Measurements from ENCODE around the gene TMEM273.

The TMEM273 gene

DNA sequence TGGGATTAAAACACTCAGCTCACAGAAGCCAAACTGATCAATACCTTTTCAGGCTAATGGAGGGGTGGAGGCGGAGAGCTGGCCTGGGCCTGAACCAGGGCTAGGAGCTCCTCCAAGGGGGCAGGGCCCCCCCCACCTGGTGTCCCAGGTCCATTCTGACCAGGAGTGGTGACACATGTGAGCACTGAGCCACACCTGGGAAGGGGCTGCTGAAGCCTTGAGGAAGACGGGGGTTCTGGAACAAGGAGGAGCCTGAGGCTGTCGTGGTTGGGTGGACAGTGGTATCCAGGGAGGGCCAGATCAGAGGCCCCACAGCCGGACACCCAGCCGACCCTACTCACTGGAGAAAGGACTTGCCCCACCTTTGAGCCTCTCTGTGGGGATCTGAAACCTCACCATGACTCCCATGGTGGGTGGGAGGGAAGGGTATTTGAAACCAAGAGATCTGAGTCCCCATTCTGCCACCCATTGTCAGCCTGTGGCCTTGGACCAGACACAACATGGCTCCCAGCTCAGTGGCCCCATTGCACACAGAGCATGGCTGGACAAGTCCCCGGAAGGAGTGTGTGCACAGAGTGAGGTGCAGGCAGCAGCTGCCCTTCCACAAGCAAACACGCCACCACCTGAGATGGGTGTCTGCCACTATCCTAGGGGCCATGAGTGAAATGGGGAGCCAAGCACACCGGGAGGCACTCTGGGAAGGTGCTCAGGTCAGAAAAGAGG is 12.4 kb downstream of the TMEM273 start:
- DNase-seq: no peak

- no peak for DNase-seq
These were observed 13.2 kb downstream of the TMEM273 start for GRCh38 chr10:49174926-49175500.

DNA sequence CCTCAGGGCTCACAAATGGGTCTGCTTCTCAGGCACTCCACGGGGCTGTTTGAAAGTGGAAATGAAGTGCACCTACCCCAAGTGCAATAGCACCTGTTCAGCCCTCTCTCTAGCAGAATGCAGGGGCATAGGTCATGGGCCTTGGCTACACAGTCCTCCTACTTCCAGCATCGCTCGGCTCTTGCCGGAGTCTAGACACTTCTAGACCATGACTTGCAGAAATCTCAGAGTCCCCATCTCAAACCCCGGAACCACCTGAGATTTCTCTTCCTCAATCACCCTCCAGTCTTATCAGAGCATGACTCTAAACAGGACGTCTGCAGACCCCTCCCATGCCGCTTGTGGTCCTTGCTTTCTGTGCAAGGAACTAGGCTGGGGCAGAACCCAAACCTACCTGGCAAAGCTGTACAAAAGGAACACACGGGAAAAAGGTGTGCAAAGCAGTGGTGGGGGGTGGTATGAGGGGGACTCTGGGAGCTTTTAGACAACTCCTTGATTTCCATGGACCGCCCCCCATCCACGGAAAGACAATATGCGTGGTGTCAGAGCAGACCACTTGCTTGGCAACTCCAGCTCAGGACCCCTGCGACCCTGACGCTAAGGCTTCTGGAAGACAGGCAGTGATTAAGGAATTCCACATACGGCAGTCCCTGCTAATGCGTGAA is 13.8 kb downstream of the TMEM273 start:
- DNase-seq: no peak

GRCh38 chr10:49173853-49174252 is 14.3 kb downstream of the TMEM273 start:
- DNase-seq: no peak

DNA sequence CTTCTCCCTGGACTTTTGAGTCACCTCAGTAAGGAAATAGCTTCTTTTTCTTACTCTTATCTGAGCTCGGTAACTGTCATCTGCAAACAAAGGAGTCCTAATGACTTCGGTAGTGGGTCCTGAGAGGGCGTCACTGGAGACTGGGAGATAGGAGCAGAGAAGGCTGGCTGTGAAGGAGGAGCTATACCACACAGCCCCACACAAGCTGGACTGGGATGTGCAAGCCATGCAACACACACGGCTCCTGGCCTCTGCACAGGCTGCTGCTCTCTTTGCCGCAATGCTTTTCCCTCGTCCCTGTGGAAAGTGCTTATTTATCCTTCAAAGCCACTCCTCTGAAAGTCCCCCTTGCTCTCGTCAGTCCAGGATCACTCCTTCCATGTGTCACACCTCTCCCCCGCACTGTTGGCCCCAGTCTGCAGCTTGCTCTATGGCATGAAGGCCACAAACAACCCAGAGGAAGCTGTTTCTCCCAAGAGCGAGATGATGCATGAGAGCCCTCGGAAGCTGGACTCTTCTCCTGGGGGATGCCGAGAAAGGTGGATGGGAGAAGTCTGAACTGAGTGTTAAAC is 14.9 kb downstream of the TMEM273 start:
- DNase-seq: no peak

GRCh38 chr10:49172777-49173132 is 15.4 kb downstream of the TMEM273 start:
- DNase-seq: no peak

DNA sequence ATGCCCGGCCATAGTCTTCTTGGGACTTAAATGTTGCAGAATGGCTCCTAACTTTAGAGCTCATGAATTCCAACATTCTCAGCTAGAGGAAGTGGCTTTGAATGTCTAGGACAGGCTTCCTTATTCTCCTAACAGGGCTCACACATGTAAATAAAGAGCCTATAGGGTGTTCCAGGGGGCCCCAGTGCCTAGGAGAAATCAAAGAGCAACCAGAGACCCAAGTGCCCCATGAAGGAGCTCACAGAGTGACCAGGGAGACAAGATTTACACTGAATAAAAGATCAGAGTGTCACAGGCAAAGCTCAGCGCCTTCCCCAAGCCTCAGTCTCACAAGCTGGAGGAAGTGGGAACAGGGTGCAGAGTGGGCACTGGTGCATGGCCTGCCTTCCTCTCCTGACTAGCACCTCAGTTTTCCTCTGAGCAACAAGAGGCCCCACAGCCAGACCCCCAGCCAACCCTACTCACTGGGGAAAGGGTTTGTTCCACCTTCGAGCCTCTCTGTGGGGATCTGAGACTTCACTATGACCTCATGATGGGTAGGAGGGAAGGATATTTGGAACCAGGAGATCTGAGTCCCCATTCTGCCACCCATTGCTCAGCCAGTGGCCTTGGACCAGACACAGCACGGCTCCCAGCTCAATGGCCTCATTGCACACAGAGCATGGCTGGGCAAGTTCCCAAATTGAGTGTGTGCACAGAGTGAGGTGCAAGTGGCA is 16.0 kb downstream of the TMEM273 start:
- DNase-seq: no peak

- no peak for DNase-seq
These were observed 16.7 kb downstream of the TMEM273 start for GRCh38 chr10:49171326-49172060.

GRCh38 chr10:49170632-49171325 is 17.4 kb downstream of the TMEM273 start:
- no peak for DNase-seq

DNA sequence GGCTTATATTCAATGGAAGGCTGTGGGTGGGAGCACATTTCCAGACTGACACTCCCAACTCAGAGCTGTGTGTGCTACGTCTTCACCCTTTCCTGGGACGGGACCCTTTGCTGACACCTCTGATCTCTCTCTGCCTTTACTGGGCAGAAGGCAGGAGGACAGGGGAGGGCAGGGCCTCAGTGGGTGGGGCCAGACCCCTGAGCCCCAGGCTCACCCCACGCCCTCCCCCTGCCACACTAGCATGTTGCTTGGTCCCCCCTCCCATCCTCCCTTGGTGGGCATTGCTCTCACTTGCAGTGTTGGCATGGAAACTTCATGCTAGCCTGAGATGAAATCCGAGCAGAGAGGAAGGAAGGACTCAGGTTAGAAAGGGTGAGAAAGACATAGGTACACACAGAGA is 18.4 kb downstream of the TMEM273 start:
- DNase-seq: no peak

- no peak for DNase-seq
These were observed 19.2 kb downstream of the TMEM273 start for GRCh38 chr10:49168831-49169500.

DNA sequence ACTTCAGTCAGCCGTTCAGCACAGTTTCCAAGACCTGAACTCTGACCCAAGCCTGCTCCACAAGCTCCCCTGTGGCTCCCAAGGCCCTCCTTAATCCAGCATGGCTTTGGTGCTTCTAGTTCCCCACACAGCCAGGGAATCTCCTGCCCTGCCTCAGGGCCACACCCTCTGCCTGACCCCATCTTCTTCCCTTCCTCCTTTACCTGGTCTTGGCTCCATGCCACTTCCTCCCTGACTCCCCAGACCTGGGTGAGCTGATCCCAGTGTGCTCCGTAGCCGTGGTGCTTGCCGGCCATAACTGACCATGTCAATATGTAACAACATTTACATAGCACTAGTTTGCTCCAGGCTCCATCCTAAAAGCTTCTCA is 20.0 kb downstream of the TMEM273 start:
- DNase-seq: no peak

- DNase-seq: no peak
These were observed 20.6 kb downstream of the TMEM273 start for GRCh38 chr10:49167425-49168170.

GRCh38 chr10:49166484-49167400 is 21.4 kb downstream of the TMEM273 start:
- no peak for DNase-seq

GRCh38 chr10:49165821-49166483 is 22.2 kb downstream of the TMEM273 start:
- DNase-seq: no peak

- DNase-seq: no peak
These were observed 22.9 kb downstream of the TMEM273 start for GRCh38 chr10:49165259-49165658.

DNA sequence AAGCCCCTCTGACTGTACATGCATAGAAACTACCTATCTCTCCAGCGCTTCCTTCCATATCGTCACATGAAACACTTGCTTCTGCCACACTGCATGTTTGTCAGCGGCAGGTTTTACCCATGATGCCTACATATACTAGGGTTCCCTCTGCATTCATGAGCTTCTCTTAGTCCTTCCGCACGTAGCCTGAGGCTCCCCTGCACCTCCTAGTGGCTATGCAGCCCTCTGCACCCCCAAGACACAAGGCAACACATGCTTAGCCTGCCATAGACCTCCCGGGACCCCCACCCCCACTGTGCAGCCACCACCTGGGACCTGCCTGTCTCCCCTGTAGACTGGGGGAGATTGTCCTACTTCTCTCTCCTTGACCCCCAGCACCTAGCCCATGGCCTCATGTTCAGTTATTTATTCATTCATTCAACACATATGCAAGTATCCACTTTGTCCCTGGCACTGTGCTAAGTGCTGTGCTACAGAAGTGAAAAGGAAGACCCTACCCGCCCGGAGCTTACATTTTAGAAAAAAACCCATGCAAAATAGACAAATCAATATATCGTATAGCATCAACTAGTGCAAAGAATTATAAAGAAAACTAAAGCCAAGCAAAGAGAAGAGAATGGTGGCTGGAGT is 23.5 kb downstream of the TMEM273 start:
- peak; percentile 3 to 61 for DNase-seq

- DNase-seq: no peak
These were observed 24.4 kb downstream of the TMEM273 start for GRCh38 chr10:49163741-49164140.

Data from NCI-H526 (cell line).